H1 (cell line): ENCODE results near the gene EBF3. TPM values are rescaled to one million over a fixed set of nuclear protein-coding genes. Genes with fewer than 3 reads are reported as not detected.

Source experiments
- CTCF ChIA-PET: fragments of 300-600 bp; sonication (Branson Sonifier 250); formaldehyde crosslinking; loops from one replicate; lab custom pipeline; 2021; ENCODE audit not compliant: partially characterized antibody; lab: Charles Lee
- POLR2A ChIA-PET: fragments of 300-600 bp; sonication (Branson Sonifier 250); formaldehyde crosslinking; loops from one replicate; lab custom pipeline; 2021; ENCODE audit warnings: inconsistent platforms; ENCODE audit not compliant: partially characterized antibody; lab: Charles Lee
- DNase-seq, 2 experiments: peaks; one replicate each; pipeline versions ENCODE4 v3.0.0 to v3.0.0-alpha.2; 2010 to 2022; ENCODE audit warnings: low spot score in 2 of 2, low read depth in 1 of 2, mixed read lengths in 1 of 2
- FAIRE-seq: peaks from 2 replicates; lab custom pipeline; 2011; peaks lifted over from hg19 to GRCh38; lab: Jason Lieb, UNC
- H2AFZ ChIP-seq: 2 replicates; pipeline ENCODE4 v1.8.1; 2012; ENCODE audit warnings: low read length, inconsistent platforms
- H2AK5ac ChIP-seq: 2 replicates; pipeline ENCODE4 v1.6.1; 2013; ENCODE audit warnings: low read depth, low read length
- H2BK120ac ChIP-seq: replicated peaks from 2 replicates; pipeline ENCODE3; 2013; ENCODE audit warnings: low read depth, low read length, inconsistent platforms
- H2BK12ac ChIP-seq: 2 replicates; pipeline ENCODE4 v1.6.1; 2013; ENCODE audit warnings: low read depth, low read length
- H2BK15ac ChIP-seq: 2 replicates; pipeline ENCODE4 v1.6.1; 2013; ENCODE audit warnings: low read length
- H2BK20ac ChIP-seq: 2 replicates; pipeline ENCODE4 v1.6.1; 2013; ENCODE audit warnings: low read length
- H2BK5ac ChIP-seq: 2 replicates; pipeline ENCODE4 v1.6.1; 2013; ENCODE audit warnings: low read depth, low read length
- H3K14ac ChIP-seq: 2 replicates; pipeline ENCODE4 v1.6.1; 2013; ENCODE audit warnings: inconsistent platforms; ENCODE audit not compliant: insufficient read length
- H3K18ac ChIP-seq: 2 replicates; pipeline ENCODE4 v1.6.1; 2013; ENCODE audit warnings: low read length; ENCODE audit errors: extremely low read depth
- H3K23ac ChIP-seq: 2 replicates; pipeline ENCODE4 v1.6.1; 2013; ENCODE audit warnings: inconsistent platforms; ENCODE audit not compliant: insufficient read length
- H3K23me2 ChIP-seq: 2 replicates; pipeline ENCODE4 v1.6.1; 2013; ENCODE audit warnings: low read depth, low read length
- H3K27ac ChIP-seq: 2 replicates; pipeline ENCODE4 v1.6.1; 2011; ENCODE audit warnings: low read depth, low read length, inconsistent platforms
- H3K27me3 ChIP-seq, 4 experiments: replicated peaks in 1 of 4; 1 replicate in 1 of 4; 2 replicates in 3 of 4; pipeline versions ENCODE4 v1.6.1 to v1.8.1; 2011 to 2013; ENCODE audit warnings: low read length in 3 of 4, mild to moderate bottlenecking in 3 of 4, inconsistent platforms in 2 of 4, mixed read lengths in 2 of 4, moderate library complexity in 1 of 4; ENCODE audit not compliant: control insufficient read depth in 3 of 4, insufficient read depth in 3 of 4; ENCODE audit errors: extremely low read depth in 1 of 4
- H3K36me3 ChIP-seq, 4 experiments: 2 replicates each; pipeline versions ENCODE4 v1.6.1 to v1.8.1; 2011 to 2013; ENCODE audit warnings: mild to moderate bottlenecking in 4 of 4, low read length in 3 of 4, moderate library complexity in 2 of 4, control low read depth in 1 of 4, inconsistent platforms in 1 of 4; ENCODE audit not compliant: insufficient read depth in 4 of 4, control insufficient read depth in 2 of 4
- H3K4ac ChIP-seq: replicated peaks from 2 replicates; pipeline ENCODE3; 2013; ENCODE audit warnings: low read length, low read depth, mixed read lengths, inconsistent platforms; ENCODE audit not compliant: insufficient read length
- H3K4me1 ChIP-seq, 4 experiments: replicated peaks in 1 of 4; 1 replicate in 1 of 4; 2 replicates in 3 of 4; pipeline versions ENCODE4 v1.6.1 to v1.8.1; 2011 to 2013; ENCODE audit warnings: low read length in 3 of 4, inconsistent platforms in 2 of 4, mixed read lengths in 1 of 4; ENCODE audit not compliant: insufficient read depth in 4 of 4, control insufficient read depth in 3 of 4
- H3K4me2 ChIP-seq, 2 experiments: 2 replicates each; pipeline versions ENCODE4 v1.6.1 to v1.8.1; 2011 to 2013; ENCODE audit warnings: low read depth in 2 of 2, low read length in 2 of 2, control low read depth in 1 of 2, inconsistent platforms in 1 of 2, mild to moderate bottlenecking in 1 of 2; ENCODE audit not compliant: insufficient read depth in 1 of 2
- H3K4me3 ChIP-seq, 4 experiments: fragments of 200-600, 300-600 bp in 1 of 4; sonication (generic), shearing (Covaris generic), sonication (Bioruptor Twin) in 1 of 4; 2 replicates each; pipeline versions ENCODE4 v1.5.1 to v1.8.1; 2011 to 2016; ENCODE audit warnings: low read length in 4 of 4, low read depth in 3 of 4, control low read depth in 2 of 4, inconsistent platforms in 2 of 4, mild to moderate bottlenecking in 2 of 4, mixed read lengths in 1 of 4, moderate library complexity in 1 of 4; ENCODE audit not compliant: insufficient read depth in 2 of 4; ENCODE audit errors: extremely low read depth in 1 of 4
- H3K56ac ChIP-seq: replicated peaks from 2 replicates; pipeline ENCODE3; 2013; ENCODE audit warnings: low read depth, mild to moderate bottlenecking, mixed read lengths, low read length, inconsistent platforms; ENCODE audit not compliant: insufficient read length
- H3K79me1 ChIP-seq: 2 replicates; pipeline ENCODE4 v1.6.1; 2013; ENCODE audit warnings: low read depth, low read length, control low read depth
- H3K79me2 ChIP-seq, 2 experiments: 2 replicates each; pipeline versions ENCODE4 v1.6.1 to v1.8.1; 2012 to 2013; ENCODE audit warnings: low read length in 2 of 2, mild to moderate bottlenecking in 2 of 2, inconsistent platforms in 1 of 2; ENCODE audit not compliant: insufficient read depth in 2 of 2, control insufficient read depth in 1 of 2
- H3K9ac ChIP-seq, 4 experiments: replicated peaks in 1 of 4; 1 replicate in 1 of 4; 2 replicates in 3 of 4; pipeline versions ENCODE4 v1.6.1 to v1.8.1; 2011 to 2013; ENCODE audit warnings: low read depth in 3 of 4, low read length in 3 of 4, control low read depth in 2 of 4, mild to moderate bottlenecking in 2 of 4, moderate library complexity in 2 of 4, inconsistent platforms in 1 of 4; ENCODE audit errors: extremely low read depth in 1 of 4
- H3K9me3 ChIP-seq, 2 experiments: 2 replicates each; pipeline versions ENCODE4 v1.6.1 to v1.8.1; 2012 to 2013; ENCODE audit warnings: mild to moderate bottlenecking in 2 of 2, moderate library complexity in 2 of 2, control low read depth in 1 of 2, inconsistent platforms in 1 of 2, low read depth in 1 of 2, low read length in 1 of 2, mixed read lengths in 1 of 2; ENCODE audit not compliant: insufficient read depth in 2 of 2
- H4K20me1 ChIP-seq, 2 experiments: replicated peaks in 1 of 2; 2 replicates each; pipeline versions ENCODE3 to v1.8.1; 2011 to 2013; ENCODE audit warnings: inconsistent platforms in 2 of 2, low read length in 2 of 2, mild to moderate bottlenecking in 1 of 2; ENCODE audit not compliant: insufficient read depth in 2 of 2, control insufficient read depth in 1 of 2
- H4K5ac ChIP-seq: 2 replicates; pipeline ENCODE4 v1.6.1; 2013; ENCODE audit warnings: low read length, low read depth, mixed read lengths, inconsistent platforms; ENCODE audit not compliant: insufficient read length
- H4K8ac ChIP-seq: 2 replicates; pipeline ENCODE4 v1.8.0; 2013; ENCODE audit warnings: mild to moderate bottlenecking, moderate library complexity, low read length, inconsistent platforms; ENCODE audit not compliant: insufficient read depth; ENCODE audit errors: extremely low read depth
- H4K91ac ChIP-seq: replicated peaks from 2 replicates; pipeline ENCODE3; 2013; ENCODE audit warnings: low read length, mixed read lengths, inconsistent platforms; ENCODE audit not compliant: insufficient read length
- ATF2 ChIP-seq: IDR thresholded peaks from 2 replicates; pipeline ENCODE4 v1.6.1; 2012; ENCODE audit warnings: low read length, inconsistent platforms
- EGR1 ChIP-seq: IDR thresholded peaks from 2 replicates; pipeline ENCODE4 v1.6.1; 2011; ENCODE audit warnings: low read depth, low read length, borderline replicate concordance
- FOSL1 ChIP-seq: IDR thresholded peaks from 2 replicates; pipeline ENCODE4 v1.6.1; 2011; ENCODE audit warnings: mild to moderate bottlenecking, low read depth, low read length, moderate library complexity; ENCODE audit not compliant: insufficient read depth
- POU5F1 ChIP-seq: IDR thresholded peaks from 2 replicates; pipeline ENCODE4 v1.6.1; 2011; ENCODE audit warnings: low read depth, mild to moderate bottlenecking, low read length, moderate library complexity
- RNF2 ChIP-seq: fragments of 200-900, 300-1000 bp; sonication (generic); IDR thresholded peaks from 2 replicates; pipeline ENCODE4 v1.7.1; 2016; ENCODE audit warnings: borderline replicate concordance, low read depth, mild to moderate bottlenecking, antibody characterized with exemption, low read length; ENCODE audit not compliant: poor library complexity, severe bottlenecking; ENCODE audit errors: missing control alignments
- RXRA ChIP-seq: IDR thresholded peaks from 2 replicates; pipeline ENCODE4 v1.6.1; 2011; ENCODE audit warnings: low read depth, mild to moderate bottlenecking, low read length, moderate library complexity; ENCODE audit not compliant: insufficient read depth
- SP2 ChIP-seq: IDR thresholded peaks from 2 replicates; pipeline ENCODE4 v1.6.1; 2012; ENCODE audit warnings: mild to moderate bottlenecking, low read length, inconsistent platforms
- SUZ12 ChIP-seq: fragments of 200-600 bp; sonication (generic); IDR thresholded peaks from 2 replicates; pipeline ENCODE4 v1.6.1; 2012; ENCODE audit warnings: mild to moderate bottlenecking, inconsistent platforms, low read length, moderate library complexity, mixed read lengths
- TAF1 ChIP-seq: IDR thresholded peaks from 2 replicates; pipeline ENCODE4 v1.6.1; 2011; ENCODE audit warnings: mild to moderate bottlenecking, low read depth, low read length
- WGBS, 2 experiments: shearing (Covaris generic) in 1 of 2; methylation state at CpG; one replicate each; pipeline versions ENCODE4 v1.1.6 to v1.1.7; 2013 to 2015; ENCODE audit warnings: low lambda C conversion rate in 2 of 2, mixed read lengths in 2 of 2, inconsistent platforms in 1 of 2, low coverage in 1 of 2, missing lambda C conversion rate in 1 of 2; ENCODE audit not compliant: insufficient replicate concordance in 2 of 2, insufficient coverage in 1 of 2, insufficient read length in 1 of 2; ENCODE audit errors: extremely low coverage in 1 of 2, missing lambda C conversion rate in 1 of 2; 5-methylcytosine and 5-hydroxymethylcytosine counted together
- polyA plus RNA-seq, 7 experiments: library from polyadenylated mRNA; depleted of rRNA in 3 of 7; stranded (reverse) in 5 of 7; unstranded in 2 of 7; fragments of >200 nt in 5 of 7; fragments of 200-250 nt in 2 of 7; gene quantifications; 1 replicate in 5 of 7; 2 replicates in 1 of 7; 4 replicates in 1 of 7; pipeline versions ENCODE4 v1.2.1 to v1.2.3, GENCODE V29; 2011 to 2013; ENCODE audit warnings: missing spikeins in 2 of 7, mixed read lengths in 2 of 7
- total RNA-seq: library from RNA; stranded (reverse); fragmentation: NEBNext Ultra II Directional; extraction: Animal tissue kit (Norgen Biotek cat#: 25700); gene quantifications from 2 replicates; pipeline ENCODE4 v1.2.1, GENCODE V29; 2021

The EBF3 gene
- total and polyA plus RNA-seq, 2 of the 8 experiments (the other 6 are each of a cell fraction or from before 2014, with no cell fraction given): 0.08 to 0.26 TPM

GRCh38 chr10:129959544-129960480 lies 4.3 kb downstream of the EBF3 start:
- 2% methylated on average over 78 of the region's 83 CpGs; no CpG with 5 or more reads in 1 of the 2 experiments for WGBS, 2 experiments
- H2BK5ac ChIP-seq: no peak overlapping the region
- TF ChIP-seq FOSL1: no peak
- TF ChIP-seq SP2: no peak
- TF ChIP-seq RNF2: peak; percentile 87
- TF ChIP-seq SUZ12: peak; percentile 84
- no peak for TF ChIP-seq RXRA
- TF ChIP-seq ATF2: no peak
- TF ChIP-seq TAF1: 0 out of 2 replicates have a peak, but pooled peaks have one; percentile 4
- no peak for TF ChIP-seq POU5F1
- no peak for TF ChIP-seq EGR1

More at GRCh38 chr10:129959544-129960480, 4.3 kb downstream of the EBF3 start:
- peaks cover 21% of the 10 kb centered on the region; the same call in 1 of the 2 replicates for H3K23me2 ChIP-seq
- no peak overlapping the region for H3K4ac ChIP-seq
- H3K4me3 ChIP-seq: peak overlapping the region; percentile 18 to 58 (median 30); a peak in 7 of 8 replicates
- no peaks in the 10 kb centered on the region; a peak in 1 of 8 replicates for H3K36me3 ChIP-seq
- no peak overlapping the region for H2BK15ac ChIP-seq
- DNase-seq (no peak), FAIRE-seq (no peak)
- H3K23ac ChIP-seq: no peak overlapping the region
- H3K56ac ChIP-seq: no peak overlapping the region
- peak overlapping the region; percentile 62 to 80 for H3K4me2 ChIP-seq
- H2BK120ac ChIP-seq: no peak overlapping the region
- no peaks in the 10 kb centered on the region for H3K79me2 ChIP-seq
- no peak overlapping the region for H2BK20ac ChIP-seq
- peaks cover 18 to 30% (median 22%) of the 10 kb centered on the region in 4 experiments for H3K4me1 ChIP-seq
- POLR2A ChIA-PET: interaction anchor here (1.3 to 1.9 kb wide), 2 partner anchors 9 to 12 kb away, joined by 4 read pairs; no protein-coding TSS in a partner anchor
- H3K79me1 ChIP-seq: no peaks in the 10 kb centered on the region
- H2BK12ac ChIP-seq: no peak overlapping the region
- H4K20me1 ChIP-seq: peaks cover 7 to 18% of the 10 kb centered on the region in 2 experiments
- no peak overlapping the region for H3K14ac ChIP-seq
- H3K9me3 ChIP-seq: no peaks in the 10 kb centered on the region
- H4K5ac ChIP-seq: no peak overlapping the region
- no peak overlapping the region for H2AK5ac ChIP-seq
- CTCF ChIA-PET: interaction anchor here (0.9 kb wide), 1 partner anchor 85 kb away, joined by 3 read pairs; no protein-coding TSS in a partner anchor
- H3K9ac ChIP-seq: no peak overlapping the region
- H4K91ac ChIP-seq: no peak overlapping the region
- peaks cover 63 to 98% (median 88%) of the 10 kb centered on the region in 4 experiments for H3K27me3 ChIP-seq
- H2AFZ ChIP-seq: no peak overlapping the region
- 0 out of 2 replicates have a peak overlapping the region, but pooled peaks have one; percentile 54 for H3K18ac ChIP-seq
- H4K8ac ChIP-seq: no peak overlapping the region; the same call in 1 of the 2 replicates
- no peak overlapping the region for H3K27ac ChIP-seq
